Measurements from ENCODE around the gene AP3B1. TPM values are rescaled to one million over a fixed set of nuclear protein-coding genes. Genes with fewer than 3 reads are reported as not detected.
A peak's percentile ranks its signal among the peaks of the same experiment; 100 is the strongest.

AP3B1 gene
- total and polyA plus RNA-seq, 2 experiments from 2014 or later = 29.4 to 41.4 TPM

DNA sequence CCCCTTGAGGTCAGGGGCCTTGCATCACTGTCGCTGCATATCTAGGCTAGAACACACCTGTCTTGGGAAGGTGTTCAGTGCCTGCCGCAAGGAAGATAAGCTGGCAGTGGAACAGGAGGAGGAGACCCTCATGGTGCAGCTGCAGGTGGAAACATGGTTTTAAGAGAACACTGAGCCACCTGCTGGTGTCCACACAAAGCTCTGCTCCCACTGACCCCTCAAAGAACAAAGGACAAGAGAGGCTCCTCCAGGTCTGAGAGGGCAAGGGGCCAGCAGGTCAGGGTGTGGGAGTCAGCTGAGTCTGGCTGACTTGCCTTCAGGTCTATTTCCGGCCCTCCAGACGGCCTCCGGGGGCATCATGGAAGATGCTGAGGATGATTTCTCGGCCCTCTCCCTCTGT is 308.2 kb downstream of the AP3B1 start:
- no peak overlapping the region for H3K4me2 ChIP-seq
- no peaks in the 10 kb centered on the region for H3K9me3 ChIP-seq (ENCODE audit: low read depth)
- H3K4me3 ChIP-seq = no peak overlapping the region
- 72% methylated on average over 6 of the region's 6 CpGs for WGBS (ENCODE audit: low lambda C conversion rate, missing lambda C conversion rate)
- no peaks in the 10 kb centered on the region for H3K27me3 ChIP-seq
- H3K27ac ChIP-seq = no peak overlapping the region
- no peaks in the 10 kb centered on the region for H3K9me2 ChIP-seq (replicated peaks; ENCODE audit: insufficient read depth)
- TF ChIP-seq EZH2phosphoT487 (IDR thresholded peaks at IDR 0.05; ENCODE audit: low read depth, severe bottlenecking, unreplicated experiment) (no peak), EZH2 (IDR thresholded peaks at IDR 0.05; ENCODE audit: borderline replicate concordance) (no peak)
- TF ChIP-seq, protein P1, sequence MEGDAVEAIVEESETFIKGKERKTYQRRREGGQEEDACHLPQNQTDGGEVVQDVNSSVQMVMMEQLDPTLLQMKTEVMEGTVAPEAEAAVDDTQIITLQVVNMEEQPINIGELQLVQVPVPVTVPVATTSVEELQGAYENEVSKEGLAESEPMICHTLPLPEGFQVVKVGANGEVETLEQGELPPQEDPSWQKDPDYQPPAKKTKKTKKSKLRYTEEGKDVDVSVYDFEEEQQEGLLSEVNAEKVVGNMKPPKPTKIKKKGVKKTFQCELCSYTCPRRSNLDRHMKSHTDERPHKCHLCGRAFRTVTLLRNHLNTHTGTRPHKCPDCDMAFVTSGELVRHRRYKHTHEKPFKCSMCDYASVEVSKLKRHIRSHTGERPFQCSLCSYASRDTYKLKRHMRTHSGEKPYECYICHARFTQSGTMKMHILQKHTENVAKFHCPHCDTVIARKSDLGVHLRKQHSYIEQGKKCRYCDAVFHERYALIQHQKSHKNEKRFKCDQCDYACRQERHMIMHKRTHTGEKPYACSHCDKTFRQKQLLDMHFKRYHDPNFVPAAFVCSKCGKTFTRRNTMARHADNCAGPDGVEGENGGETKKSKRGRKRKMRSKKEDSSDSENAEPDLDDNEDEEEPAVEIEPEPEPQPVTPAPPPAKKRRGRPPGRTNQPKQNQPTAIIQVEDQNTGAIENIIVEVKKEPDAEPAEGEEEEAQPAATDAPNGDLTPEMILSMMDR (IDR thresholded peaks at IDR 0.05; ENCODE audit: poor library complexity) = no peak
- no peaks in the 10 kb centered on the region for H3K79me2 ChIP-seq
- DNase-seq (ENCODE audit: low spot score) = no peak
- H4K20me1 ChIP-seq (ENCODE audit: insufficient read depth, poor library complexity, severe bottlenecking) = no peaks in the 10 kb centered on the region
- H2AFZ ChIP-seq = no peak overlapping the region
- peaks cover 11% of the 10 kb centered on the region for H3K4me1 ChIP-seq (ENCODE audit: insufficient read depth)
- no peaks in the 10 kb centered on the region for H3K36me3 ChIP-seq (replicated peaks; ENCODE audit: insufficient read depth, low read depth)

DNA sequence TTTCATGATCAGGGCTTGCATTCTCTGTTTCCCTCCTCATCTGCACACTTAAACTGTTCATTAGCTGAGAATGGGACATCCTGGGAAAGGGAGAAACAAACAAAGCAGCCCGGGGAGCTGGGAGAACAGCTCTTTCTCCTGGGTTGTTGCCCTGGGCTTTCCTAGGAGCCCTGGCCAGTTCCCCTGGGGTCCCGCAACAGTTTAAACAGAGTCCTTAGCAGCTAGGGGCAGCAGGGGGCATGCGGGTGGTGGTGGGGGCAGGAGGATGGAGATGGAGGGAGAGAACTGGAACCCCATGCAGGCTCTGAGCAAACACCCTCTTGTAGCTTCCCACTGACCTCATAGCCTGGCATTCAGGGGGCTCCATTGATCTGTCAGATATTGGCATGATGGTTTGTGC is 309.3 kb downstream of the AP3B1 start:
- H2AFZ ChIP-seq = no peak overlapping the region
- no peak for DNase-seq (ENCODE audit: low spot score)
- peaks cover 11% of the 10 kb centered on the region for H3K4me1 ChIP-seq (ENCODE audit: insufficient read depth)
- WGBS (ENCODE audit: low lambda C conversion rate, missing lambda C conversion rate) = 49% methylated on average over 3 of the region's 3 CpGs
- no peak overlapping the region for H3K27ac ChIP-seq
- H3K4me3 ChIP-seq = no peak overlapping the region
- no peaks in the 10 kb centered on the region for H4K20me1 ChIP-seq (ENCODE audit: insufficient read depth, poor library complexity, severe bottlenecking)
- TF ChIP-seq, protein P1 (IDR thresholded peaks at IDR 0.05; ENCODE audit: poor library complexity) = no peak
- TF ChIP-seq EZH2phosphoT487 (IDR thresholded peaks at IDR 0.05; ENCODE audit: low read depth, severe bottlenecking, unreplicated experiment) = no peak
- TF ChIP-seq EZH2 (IDR thresholded peaks at IDR 0.05; ENCODE audit: borderline replicate concordance) = no peak
- no peaks in the 10 kb centered on the region for H3K36me3 ChIP-seq (replicated peaks; ENCODE audit: insufficient read depth, low read depth)
- no peaks in the 10 kb centered on the region for H3K79me2 ChIP-seq
- H3K27me3 ChIP-seq = no peaks in the 10 kb centered on the region
- H3K9me3 ChIP-seq (ENCODE audit: low read depth) = no peaks in the 10 kb centered on the region
- no peak overlapping the region for H3K4me2 ChIP-seq
- H3K9me2 ChIP-seq (replicated peaks; ENCODE audit: insufficient read depth) = no peaks in the 10 kb centered on the region

DNA sequence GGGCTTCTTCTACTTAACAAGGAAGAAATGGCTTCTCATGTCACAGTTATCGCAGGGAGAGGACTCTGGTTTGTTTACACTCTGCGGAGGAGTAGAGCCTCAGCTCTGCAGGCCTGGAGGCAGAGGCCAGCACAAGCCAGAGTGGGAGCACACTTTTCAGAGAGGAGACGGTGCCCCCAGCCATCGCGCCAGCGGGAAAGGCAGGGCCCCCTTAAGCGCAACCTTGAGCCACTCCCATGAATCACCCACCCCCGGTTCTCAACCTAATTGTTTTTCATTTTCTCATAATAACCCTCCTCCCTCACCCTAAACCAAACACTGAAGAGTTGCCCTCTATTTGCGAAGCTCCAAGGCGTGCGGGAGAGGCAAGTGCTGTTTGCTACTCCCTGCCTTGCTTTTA is 309.9 kb downstream of the AP3B1 start:
- Histone ChIP-seq H3K9me2 (replicated peaks; ENCODE audit: insufficient read depth) (no peaks in the 10 kb centered on the region), H3K4me1 (ENCODE audit: insufficient read depth) (peaks cover 11% of the 10 kb centered on the region), H3K27ac (peak overlapping the region; percentile 24), H2AFZ (no peak overlapping the region), H3K9me3 (ENCODE audit: low read depth) (no peaks in the 10 kb centered on the region), H3K79me2 (no peaks in the 10 kb centered on the region), H3K4me2 (peak overlapping the region; percentile 39), H3K36me3 (replicated peaks; ENCODE audit: insufficient read depth, low read depth) (no peaks in the 10 kb centered on the region), H3K4me3 (no peak overlapping the region), H3K27me3 (no peaks in the 10 kb centered on the region), H4K20me1 (ENCODE audit: insufficient read depth, poor library complexity, severe bottlenecking) (no peaks in the 10 kb centered on the region)
- DNase-seq (ENCODE audit: low spot score) = peak; percentile 33
- 24% methylated on average over 11 of the region's 11 CpGs for WGBS (ENCODE audit: low lambda C conversion rate, missing lambda C conversion rate)
- TF ChIP-seq EZH2 (IDR thresholded peaks at IDR 0.05; ENCODE audit: borderline replicate concordance) (no peak), EZH2phosphoT487 (IDR thresholded peaks at IDR 0.05; ENCODE audit: low read depth, severe bottlenecking, unreplicated experiment) (no peak)
- TF ChIP-seq, protein P1 (IDR thresholded peaks at IDR 0.05; ENCODE audit: poor library complexity) = no peak
